Stimulated activated CD4-positive, alpha-beta T cell treated with anti-CD3 and anti-CD28 coated beads, TNF-alpha, amount 100 ng/mL, for 1 hour (primary cell): ENCODE measurements around the gene CASP9.
"Not testable (repeated sequence)": the region's sequence is repeated elsewhere in the genome, so short reads cannot be mapped to it uniquely, and the experiment has no call there.

ENCODE experiments used
- DNase-seq, 3 donors: peaks; one replicate each; pipeline ENCODE4 v3.0.0-alpha.2; 2020; ENCODE audit warnings: low read depth in 3 of 3, low spot score in 1 of 3

The CASP9 gene

DNA sequence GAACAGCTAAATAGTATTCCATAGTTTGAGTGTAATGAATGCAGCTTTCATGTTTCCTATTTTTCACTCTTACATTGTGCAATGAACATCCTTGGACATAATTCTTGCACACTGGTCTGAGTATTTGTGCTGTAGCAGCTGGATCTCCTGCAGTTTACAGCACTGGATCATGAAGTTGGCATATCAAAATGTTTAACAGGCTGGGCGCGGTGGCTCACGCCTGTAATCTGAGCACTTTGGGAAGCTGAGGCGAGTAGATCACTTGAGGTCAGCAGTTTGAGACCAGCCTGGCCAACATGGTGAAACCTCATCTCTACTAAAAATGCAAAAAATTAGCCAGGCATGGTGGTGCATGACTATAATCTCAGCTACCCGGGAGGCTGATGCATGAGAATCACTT lies 52.9 kb downstream of the CASP9 start:
- not testable (repeated sequence) for DNase-seq

DNA sequence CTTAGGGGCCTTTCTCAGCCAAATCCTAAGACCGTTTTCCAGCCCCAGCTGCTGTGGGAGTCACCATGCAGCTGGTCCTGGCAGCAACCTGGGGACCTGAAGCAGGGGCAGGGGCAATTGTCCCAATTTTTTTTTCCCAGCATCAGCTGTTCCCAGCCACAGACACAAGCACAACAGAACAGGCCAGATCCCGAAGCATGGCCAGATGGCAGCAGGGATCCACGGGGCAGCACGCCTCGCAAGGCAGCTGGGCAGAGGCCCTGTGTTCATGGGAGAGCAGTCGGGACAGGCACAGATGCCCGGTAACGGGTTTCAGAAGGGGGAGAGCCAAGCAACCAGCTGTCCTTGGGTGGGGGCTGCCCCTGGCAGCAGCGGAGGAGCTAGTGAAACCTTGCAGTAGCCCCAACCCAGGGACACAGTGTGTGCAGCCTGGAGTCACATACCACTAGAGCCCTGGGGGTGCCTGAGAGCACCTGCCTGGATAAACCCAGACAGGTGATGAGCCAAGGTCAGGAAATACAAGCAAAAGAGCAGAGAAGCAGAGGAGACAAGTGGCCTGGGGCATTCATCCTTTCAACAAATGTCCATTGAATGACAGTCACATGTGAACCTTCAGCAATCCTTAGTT lies 54.1 kb downstream of the CASP9 start:
- not testable (repeated sequence) for DNase-seq

DNA sequence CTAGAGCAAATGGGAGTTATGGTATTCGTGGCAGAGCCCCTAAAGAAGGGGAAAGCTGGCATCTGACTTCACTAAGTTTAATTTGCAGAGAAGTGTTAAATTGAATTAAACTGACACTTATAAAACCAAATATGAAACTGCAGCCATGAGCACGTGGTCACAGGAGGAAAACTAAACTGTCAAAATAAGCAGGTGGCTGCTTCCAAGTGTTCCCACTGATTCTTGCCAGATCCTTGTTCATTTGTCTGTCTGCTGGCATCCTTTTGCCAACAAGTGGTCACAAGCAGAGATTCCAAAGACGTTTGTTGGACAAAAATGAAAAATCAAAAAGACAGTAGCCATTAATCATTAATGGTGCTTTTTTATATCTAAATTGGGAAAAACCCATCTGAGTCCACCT lies 54.7 kb downstream of the CASP9 start:
- DNase-seq: no peak

DNA sequence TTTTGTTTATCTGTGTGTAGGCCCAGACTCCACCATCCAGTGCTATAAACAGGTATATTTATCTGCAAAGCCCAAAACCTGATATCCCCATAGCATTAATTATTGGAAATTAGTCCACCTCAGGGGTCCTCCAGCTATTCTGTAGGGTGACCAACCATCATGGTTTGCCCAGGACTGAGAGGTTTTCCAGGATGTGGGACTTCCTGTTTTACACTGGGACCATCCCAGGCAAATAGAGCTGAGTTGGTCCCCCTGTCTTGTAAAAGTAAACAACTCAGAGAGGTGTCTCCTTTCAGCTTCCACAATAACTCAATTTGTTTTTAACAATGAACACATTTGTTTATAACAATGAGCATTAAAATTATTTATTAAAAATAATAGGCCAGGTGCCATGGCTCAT lies 55.9 kb downstream of the CASP9 start:
- no peak for DNase-seq

DNA sequence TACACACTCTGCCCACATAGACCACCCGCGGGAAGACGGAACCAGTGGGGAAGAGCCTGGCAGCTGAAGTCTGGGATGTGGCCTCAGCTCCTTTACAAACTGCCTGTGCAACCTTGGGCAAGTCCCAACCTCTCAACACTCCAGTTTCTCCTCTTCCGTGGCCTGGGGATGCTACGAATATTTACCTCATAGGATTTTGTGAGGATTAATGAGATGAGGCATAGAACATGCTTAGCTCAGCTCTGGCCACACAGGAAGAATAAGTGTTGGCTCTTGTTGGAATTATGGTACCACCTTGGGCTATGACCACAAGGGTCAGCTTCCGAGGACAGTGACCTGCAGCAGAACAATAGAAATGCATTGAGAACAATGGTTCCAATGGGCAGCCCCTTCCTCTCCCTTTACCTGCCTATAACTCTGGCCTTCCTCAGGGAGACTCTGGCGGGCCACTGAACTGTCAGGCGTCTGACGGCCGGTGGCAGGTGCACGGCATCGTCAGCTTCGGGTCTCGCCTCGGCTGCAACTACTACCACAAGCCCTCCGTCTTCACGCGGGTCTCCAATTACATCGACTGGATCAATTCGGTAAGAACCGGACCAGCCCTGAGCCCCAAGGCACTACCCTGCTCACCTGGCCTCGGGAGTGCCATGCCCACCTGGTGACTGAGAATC lies 56.9 kb downstream of the CASP9 start:
- DNase-seq: not testable (repeated sequence)

DNA sequence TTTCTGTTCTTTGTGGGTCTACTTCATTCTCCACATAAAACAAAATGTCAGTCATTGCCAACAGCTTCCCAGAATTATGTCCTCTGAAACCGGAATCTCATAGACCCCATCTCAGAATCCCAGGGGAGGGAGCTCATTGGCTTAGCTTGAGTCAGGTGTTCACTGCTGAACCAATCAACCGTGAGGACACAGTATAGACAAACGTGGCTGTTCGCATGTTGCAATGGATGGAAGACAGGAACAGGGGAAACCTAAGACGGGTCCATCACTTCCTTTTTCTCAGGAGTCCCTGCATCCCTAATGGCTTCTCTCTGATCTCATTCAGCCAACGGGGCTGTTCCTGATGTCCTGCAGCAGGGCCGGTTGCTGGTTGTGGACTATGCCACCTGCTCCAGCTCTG lies 58.3 kb downstream of the CASP9 start:
- DNase-seq: no peak

DNA sequence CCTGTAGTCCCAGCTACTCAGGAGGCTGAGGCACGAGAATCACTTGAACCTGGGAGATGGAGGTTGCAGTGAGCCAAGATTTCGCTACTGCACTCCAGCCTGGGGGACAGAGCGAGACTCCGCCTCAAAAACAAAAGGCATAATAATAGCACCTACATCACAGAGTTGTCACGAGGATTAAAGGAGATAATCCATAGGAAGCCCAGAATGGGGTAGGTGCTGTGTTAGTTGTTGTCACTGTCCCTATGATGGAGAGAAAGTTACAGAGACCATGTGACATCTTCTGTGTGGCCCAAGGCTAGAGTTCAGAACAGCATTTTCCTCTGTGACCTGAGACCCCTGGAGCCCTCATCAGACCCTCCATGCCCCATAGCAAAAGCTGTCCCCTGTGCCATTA lies 60.1 kb downstream of the CASP9 start:
- not testable (repeated sequence) for DNase-seq

DNA sequence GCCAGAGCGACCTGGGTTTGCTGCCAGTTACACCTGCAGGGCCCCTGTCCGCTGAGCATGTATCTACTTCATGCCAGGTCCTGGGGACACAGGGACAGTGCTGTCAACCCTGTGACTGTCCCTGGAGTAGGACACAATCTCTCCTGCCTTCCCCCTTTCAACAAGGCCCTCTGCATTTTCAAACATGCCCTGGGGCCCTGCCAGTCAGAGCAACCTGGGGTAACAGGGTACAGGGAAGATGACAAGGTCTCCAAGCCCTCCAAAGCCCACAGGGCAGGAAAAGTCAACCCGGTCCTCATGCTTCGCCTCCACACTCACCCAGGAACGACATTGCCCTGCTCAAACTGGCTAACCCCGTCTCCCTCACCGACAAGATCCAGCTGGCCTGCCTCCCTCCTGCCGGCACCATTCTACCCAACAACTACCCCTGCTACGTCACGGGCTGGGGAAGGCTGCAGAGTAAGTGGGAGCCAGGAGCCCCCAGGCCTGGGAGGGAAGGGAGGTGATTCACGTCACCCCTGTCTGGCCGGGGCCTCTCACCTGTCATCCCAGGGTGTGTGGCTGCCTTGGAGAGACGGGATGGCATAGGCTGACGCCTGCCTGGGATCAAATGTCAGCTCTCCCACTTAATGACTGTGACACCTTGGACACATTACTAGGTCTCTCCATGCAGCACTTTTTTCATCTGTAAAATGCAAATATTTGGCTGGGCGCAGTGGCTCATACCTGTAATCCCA lies 60.8 kb downstream of the CASP9 start:
- not testable (repeated sequence) for DNase-seq

DNA sequence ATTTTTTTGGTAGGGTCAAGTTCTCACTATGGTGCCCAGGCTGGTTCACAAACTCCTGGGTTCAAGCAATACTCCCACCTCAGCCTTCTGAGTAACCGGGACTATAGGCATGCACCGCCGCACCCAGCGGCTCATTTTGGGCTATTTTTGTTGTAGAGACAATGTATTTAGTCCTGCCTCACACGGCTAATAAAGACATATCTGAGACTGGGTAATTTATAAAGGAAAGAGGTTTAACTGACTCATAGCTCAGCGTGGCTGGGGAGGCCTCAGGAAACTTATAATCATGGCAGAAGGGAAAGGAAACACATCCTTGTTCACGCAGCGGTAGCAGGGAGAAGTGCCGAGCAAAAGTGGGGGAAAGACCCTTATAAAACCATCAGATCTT lies 63.3 kb downstream of the CASP9 start:
- DNase-seq: no peak

DNA sequence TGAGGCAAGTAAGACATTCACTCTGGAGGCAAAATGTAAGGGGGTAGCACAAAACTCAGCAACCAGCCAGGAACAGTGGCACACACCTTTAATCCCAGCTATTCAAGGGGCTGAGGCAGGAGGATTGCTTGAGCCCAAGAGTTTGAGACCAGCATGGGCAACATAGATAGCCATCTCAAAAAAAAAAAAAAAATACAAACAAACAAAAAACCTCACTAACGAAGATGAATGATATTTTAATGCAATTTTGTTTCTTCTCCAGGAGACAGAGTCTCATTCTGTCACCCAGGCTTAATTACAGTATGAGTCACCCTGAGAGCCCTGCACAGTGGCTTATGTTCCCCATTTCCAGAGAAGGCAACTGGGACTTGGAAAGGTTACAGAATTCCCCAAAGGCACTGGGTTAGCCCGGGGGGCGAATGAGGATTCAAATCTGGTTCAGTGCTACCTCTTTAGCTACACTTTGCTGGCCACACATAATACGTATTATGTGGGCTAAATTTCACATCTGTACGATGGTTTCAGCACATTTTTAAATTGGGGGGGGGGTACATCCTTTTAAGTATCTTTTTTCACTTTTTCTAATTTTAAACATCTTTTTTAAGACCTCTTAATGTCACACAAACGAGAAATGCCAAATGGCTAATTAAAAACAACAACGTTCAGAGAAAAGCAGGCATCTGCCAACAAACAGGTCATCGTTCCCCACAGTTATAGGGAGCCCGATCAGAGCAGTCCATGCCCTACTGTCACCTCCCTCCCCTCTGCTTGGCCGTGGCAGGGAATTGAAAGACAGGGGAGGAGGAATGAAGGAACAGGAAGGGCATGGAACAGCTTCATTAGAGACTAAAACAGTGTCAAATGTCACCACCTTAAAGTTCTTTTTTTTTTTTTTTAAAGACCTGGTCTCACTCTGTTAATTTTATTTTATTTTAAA lies 64.0 kb downstream of the CASP9 start:
- no peak for DNase-seq

DNA sequence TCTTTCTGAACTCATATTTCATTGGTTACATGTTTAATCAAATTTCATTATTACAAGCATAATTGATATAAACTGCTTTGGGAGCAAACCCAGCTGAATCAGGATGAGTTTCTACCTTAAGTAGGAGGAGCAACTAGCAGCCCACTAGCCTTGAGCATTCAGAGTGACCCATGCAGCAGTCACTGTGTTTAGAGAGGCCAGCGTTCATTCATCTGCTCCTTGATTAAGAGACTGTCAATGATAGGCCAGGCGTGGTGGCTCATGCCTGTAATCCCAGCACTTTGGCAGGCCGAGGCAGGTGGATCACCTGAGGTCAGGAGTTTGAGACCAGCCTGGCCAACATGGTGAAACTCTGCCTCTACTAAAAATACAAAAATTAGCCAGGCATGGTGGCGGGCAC lies 65.6 kb downstream of the CASP9 start:
- DNase-seq: not testable (repeated sequence)

DNA sequence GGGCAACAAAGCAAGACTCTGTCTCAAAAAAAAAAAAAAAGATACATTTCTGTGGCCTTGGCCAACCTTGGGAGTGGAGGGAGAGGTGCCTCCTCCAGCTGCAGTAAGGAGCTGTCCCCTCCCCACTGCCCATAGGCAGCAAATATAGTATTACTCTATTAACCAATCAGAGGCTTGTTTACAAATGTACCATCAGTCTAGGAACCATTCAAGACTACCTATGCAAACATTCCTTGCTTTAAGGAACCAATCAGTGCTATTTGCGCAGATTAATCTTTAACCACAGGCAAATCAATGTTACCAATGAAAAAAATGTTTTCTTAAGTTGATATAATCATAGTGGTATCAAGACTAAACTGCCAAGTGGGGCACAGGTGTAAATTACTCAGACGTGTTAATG lies 66.4 kb downstream of the CASP9 start:
- DNase-seq: no peak

DNA sequence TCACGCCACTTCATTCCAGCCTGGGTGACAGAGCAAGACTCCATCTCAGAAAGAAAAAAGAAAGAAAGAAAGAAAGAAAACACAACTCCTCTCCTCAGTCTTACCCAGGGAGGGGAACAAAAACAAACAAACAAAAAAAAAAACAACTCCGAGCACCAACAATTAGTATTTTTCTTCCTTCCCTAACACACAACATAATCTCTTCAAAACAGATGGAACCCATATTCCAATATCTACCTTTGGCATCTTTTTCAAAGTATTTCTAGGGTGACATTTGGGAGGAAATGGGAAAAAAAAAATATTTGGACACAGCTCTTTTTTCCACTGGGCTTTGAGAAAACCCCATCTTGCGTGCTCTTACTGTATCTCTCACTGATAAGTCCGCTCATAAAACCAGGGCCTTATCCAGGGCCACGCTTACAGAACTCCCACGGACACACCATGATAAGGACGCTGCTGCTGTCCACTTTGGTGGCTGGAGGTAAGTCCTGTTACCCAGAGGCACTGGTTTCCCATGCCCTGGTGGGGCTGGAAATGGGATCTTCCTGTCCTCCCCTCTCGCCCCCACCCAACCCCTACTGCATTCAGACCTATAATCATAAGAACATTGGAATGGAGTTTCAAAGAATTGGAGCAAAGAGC lies 67.6 kb downstream of the CASP9 start, which contains the start of gene CELA2A:
TSS of gene CELA2A (plus strand) at position 420 of the 642 bp plus-strand sequence. CDS start at position 442, 22 bp downstream.
- DNase-seq: no peak

DNA sequence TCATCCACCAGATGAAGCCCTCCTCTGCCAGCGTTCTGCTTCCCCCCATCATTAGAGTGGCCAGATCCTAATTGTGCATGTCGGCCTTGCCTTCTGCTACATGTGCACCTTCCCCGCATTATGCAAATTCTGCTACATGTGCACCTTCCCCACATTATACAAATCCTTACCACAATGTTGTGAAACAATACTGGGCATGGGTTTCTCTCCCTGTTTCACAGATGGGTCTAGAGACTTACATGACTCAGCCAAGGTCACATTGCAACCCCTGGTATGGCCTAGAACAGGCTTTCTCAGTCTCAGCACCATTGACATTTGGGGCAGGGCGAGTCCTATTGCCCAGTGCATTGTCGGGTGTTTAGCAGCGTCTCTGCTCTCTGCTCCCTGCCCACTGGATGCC lies 68.5 kb downstream of the CASP9 start:
- no peak for DNase-seq

DNA sequence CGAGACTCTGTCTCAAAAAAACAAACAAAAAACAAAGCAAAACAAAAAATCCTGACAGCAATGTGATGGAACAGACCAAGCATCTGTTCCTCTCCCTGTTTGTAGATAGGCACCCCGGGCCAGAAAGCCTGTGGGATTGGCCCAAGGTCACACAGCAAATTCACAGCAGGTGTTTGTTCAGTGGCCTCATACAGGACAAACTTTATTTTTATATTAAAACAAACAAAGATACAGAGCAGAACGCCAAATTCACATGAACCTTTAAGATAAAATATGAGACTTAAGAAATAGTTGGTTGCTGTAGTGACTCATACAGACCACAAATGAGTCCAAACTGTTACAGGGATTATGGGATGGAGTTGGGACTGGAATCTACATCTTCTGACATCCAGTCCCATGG lies 69.8 kb downstream of the CASP9 start:
- DNase-seq: no peak

DNA sequence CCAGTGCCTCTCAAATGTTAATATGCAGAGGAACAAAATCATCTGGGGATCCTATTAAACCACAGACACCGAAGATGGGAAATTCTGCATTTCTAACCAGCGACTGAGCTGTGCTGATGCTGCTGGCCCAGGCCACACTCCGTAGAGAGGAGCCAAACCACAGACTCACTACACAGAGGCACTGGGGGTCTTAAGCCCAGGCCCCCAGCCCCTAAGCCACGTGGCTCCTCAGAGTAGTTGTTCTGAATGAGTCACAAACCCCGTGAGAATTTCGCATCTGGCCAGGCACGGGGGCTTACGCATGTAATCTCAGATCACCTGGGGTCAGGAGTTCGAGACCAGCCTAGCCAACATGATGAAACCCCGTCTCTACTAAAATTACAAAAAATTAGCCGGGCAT lies 70.3 kb downstream of the CASP9 start:
- DNase-seq: no peak

DNA sequence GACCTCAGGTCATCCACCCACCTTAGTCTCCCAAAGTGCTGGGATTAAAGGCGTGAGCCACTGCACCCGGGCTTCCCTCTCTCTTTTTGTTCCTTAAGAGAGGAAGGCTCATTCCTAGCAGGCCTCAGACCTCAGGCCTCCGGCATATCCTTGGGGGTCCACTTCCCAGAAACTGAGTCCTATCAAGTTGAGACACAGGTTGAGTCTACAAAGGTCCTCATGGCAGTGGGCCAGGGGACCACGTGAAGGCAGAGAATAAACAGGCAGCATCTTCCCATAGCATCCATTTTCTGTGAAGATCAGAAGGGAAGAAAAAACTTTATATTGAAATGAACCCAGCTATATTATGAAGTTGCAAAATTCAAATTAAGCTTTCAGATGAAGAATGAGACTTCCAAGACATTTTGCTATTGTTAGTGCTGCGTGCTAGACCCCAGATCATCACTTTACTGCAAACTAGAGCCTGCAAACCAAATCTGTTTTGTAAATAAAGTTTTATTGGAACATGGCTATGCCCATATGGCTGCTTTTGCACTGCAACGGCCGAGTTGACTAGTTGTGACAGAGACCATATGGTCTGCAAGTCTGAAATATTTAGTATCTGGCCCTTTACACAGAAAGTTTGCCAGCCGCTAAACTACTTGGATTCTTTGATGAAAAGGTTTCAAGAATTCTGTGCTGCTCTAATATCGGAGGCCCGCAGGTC lies 71.0 kb downstream of the CASP9 start:
- DNase-seq: no peak

DNA sequence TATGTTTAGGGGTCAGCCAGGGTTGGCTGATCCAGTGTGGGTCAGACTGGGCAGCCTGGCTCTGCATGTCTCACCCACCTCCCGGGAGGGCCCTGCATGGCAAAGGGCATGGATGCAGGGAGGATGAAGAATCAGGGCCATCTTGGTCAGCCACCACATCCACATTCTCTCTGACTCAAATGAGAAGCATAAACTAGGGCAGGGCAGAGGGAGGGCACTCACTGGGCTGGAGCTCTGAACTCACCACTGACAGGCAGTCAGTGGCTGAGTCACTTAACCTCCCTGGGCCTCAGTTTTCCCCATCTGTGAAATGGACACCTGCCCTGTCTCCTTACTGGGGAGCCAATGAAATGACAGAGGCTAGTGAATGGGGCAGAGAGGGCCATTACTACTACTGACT lies 71.8 kb downstream of the CASP9 start:
- no peak for DNase-seq

DNA sequence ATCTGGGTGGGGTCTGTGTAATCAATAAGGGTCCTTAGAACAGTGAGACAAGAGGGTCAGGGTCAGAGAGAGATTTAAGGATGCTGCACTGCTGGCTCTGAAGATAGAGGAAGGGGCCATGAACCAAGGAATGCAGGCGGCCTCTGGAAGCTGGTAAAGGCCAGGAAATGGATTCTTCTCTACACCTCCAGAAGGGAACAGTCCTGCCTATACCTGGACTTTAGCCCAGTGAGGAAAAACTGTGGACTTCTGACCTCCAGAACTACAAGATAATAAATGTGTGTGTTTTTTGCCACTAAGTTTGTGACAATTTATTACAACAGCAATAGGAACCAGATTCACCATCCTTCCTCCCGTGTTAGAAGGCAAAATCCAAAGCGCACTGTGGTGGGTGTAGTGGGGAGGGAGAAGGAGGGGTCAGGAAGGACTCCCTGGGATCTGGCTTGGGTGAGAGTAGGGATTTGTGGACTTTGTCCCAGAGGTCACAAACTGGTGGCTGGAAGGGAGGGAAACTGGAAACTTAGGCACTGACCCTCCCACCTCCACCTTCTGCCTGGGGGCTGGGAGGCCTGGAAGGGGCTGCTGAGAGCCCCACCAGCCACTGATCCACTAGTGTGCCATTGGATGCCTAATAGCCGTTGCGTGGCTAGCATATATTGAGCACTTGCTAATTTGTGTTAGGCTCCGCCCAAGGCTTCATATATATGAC lies 72.8 kb downstream of the CASP9 start:
- no peak for DNase-seq

DNA sequence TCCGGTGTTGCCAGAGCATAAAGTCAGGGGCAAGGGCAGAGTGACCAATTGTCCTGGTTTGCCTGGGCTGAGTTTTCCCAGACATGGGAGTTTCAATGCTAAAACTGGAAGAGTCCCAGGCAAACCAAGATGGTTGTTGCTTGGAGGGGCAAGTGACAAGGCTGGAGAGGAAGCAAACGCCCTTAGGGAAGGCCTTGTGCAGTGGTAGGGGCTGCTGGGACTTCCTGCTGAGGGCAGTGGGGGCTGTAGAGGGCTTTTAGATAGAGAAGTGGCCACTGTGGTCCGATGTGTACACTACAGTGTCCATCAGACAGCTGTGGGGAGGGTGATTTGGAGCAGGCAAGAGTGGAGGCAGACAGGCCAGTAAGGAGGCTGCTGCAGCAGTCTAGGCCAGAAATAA lies 74.4 kb downstream of the CASP9 start:
- DNase-seq: no peak
